ENCODE measurements around the gene PIGO. TPM values are rescaled to one million over a fixed set of nuclear protein-coding genes. Genes with fewer than 3 reads are reported as not detected.
A peak's percentile ranks its signal among the peaks of the same experiment; 100 is the strongest.

PIGO gene
- total RNA-seq, 4 donors from 2014 or later = 6.6 to 12.3 (median 7.3) TPM

DNA sequence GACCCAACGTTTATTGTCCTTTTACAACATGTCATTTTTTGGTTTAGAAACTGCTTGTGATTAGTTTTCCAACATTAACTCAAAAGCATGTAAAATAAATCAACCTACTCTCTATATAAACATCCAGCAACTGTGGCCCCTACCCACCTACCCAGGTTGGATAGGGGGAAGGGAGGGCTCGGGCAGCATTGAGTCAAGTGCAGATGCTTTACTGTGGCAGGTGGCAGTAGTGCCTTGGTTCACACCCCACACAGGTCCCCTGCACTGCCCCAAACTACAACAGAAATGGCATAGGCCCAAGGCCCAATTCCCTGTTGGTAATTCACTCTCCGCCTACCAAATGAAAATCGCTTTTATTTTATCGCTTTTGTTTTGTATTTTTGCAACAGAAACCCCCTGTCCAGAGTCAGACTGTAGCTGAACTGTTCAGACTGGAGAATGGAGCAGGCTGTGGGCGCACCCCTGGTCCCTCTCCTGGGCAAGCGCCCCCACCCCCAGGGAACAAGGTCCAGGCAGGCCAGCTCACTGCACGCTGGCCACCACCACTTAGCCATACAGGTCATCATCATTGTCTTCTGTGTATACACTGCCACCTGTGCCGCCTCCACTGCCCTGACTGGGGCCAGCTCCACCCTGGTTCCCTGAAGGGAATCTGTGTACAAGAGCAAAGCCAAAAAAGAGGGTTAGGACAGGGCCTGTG, 39.7 kb downstream of the PIGO start:
- H3K9me3 ChIP-seq = no peaks in the 10 kb centered on the region
- ATAC-seq (no peak), DNase-seq (no peak)
- in situ Hi-C loops (cut with MboI; ENCODE audit: low sequenced_read_pairs in 4 of 4) (loop anchor here in 1 of 4 donors (10.0 kb wide), 1 partner anchor 152 kb away; no protein-coding TSS in a partner anchor), intact Hi-C loops (cut with DNase I; ENCODE audit: low total_unique reads) (no loop called here)
- peaks cover 15 to 91% of the 10 kb centered on the region in 2 donors for H3K36me3 ChIP-seq
- no peaks in the 10 kb centered on the region for H3K4me1 ChIP-seq
- H3K4me3 ChIP-seq = no peak overlapping the region
- no peak overlapping the region for H3K27ac ChIP-seq
- no peaks in the 10 kb centered on the region for H3K27me3 ChIP-seq
- no peak for TF ChIP-seq POLR2A (IDR thresholded peaks at IDR 0.05)
- TF ChIP-seq, protein P1, sequence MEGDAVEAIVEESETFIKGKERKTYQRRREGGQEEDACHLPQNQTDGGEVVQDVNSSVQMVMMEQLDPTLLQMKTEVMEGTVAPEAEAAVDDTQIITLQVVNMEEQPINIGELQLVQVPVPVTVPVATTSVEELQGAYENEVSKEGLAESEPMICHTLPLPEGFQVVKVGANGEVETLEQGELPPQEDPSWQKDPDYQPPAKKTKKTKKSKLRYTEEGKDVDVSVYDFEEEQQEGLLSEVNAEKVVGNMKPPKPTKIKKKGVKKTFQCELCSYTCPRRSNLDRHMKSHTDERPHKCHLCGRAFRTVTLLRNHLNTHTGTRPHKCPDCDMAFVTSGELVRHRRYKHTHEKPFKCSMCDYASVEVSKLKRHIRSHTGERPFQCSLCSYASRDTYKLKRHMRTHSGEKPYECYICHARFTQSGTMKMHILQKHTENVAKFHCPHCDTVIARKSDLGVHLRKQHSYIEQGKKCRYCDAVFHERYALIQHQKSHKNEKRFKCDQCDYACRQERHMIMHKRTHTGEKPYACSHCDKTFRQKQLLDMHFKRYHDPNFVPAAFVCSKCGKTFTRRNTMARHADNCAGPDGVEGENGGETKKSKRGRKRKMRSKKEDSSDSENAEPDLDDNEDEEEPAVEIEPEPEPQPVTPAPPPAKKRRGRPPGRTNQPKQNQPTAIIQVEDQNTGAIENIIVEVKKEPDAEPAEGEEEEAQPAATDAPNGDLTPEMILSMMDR (IDR thresholded peaks at IDR 0.05 in 4 of 5, conservative IDR thresholded peaks at IDR 0.05 in 1 of 5) = no peak

- no peak for DNase-seq
- intact Hi-C loops (cut with DNase I; ENCODE audit: low total_unique reads) = loop anchor here (2.0 kb wide), 1 partner anchor 16 kb away; no protein-coding TSS in a partner anchor
- in situ Hi-C loops (cut with MboI; ENCODE audit: low sequenced_read_pairs in 4 of 4) = loop anchor here in 1 of 4 donors (10.0 kb wide), 1 partner anchor 150 kb away; no protein-coding TSS in a partner anchor
- ATAC-seq = no peak
- H3K9me3 ChIP-seq = no peaks in the 10 kb centered on the region
- H3K4me3 ChIP-seq = no peak overlapping the region
- no peak overlapping the region for H3K27ac ChIP-seq
- H3K36me3 ChIP-seq = peaks cover 14 to 74% of the 10 kb centered on the region in 2 donors
- peaks cover 6 to 10% of the 10 kb centered on the region in 2 donors for H3K4me1 ChIP-seq
- TF ChIP-seq, protein P1 (IDR thresholded peaks at IDR 0.05 in 4 of 5, conservative IDR thresholded peaks at IDR 0.05 in 1 of 5) = no peak
- TF ChIP-seq POLR2A (IDR thresholded peaks at IDR 0.05) = no peak
- H3K27me3 ChIP-seq = no peaks in the 10 kb centered on the region
These were observed 41.3 kb downstream of the PIGO start for GRCh38 chr9:35054871-35055644.

GRCh38 chr9:35054185-35054835, 42.1 kb downstream of the PIGO start:
- no peak for TF ChIP-seq POLR2A (IDR thresholded peaks at IDR 0.05)
- TF ChIP-seq, protein P1 (IDR thresholded peaks at IDR 0.05 in 4 of 5, conservative IDR thresholded peaks at IDR 0.05 in 1 of 5) = no peak
- in situ Hi-C loops (cut with MboI; ENCODE audit: low sequenced_read_pairs in 4 of 4) (loop anchor here in 1 of 4 donors (10.0 kb wide), 1 partner anchor 150 kb away; no protein-coding TSS in a partner anchor), intact Hi-C loops (cut with DNase I; ENCODE audit: low total_unique reads) (loop anchor here (2.0 kb wide), 1 partner anchor 16 kb away; no protein-coding TSS in a partner anchor)
- Histone ChIP-seq H3K4me3 (no peak overlapping the region), H3K27ac (no peak overlapping the region), H3K4me1 (peaks cover 6 to 10% of the 10 kb centered on the region in 2 donors), H3K9me3 (no peaks in the 10 kb centered on the region), H3K27me3 (no peaks in the 10 kb centered on the region), H3K36me3 (peaks cover 14 to 74% of the 10 kb centered on the region in 2 donors)
- ATAC-seq (no peak), DNase-seq (no peak)

- H3K27ac ChIP-seq = peak overlapping the region; percentile 74 to 91 (median 82)
- no peaks in the 10 kb centered on the region for H3K9me3 ChIP-seq
- H3K27me3 ChIP-seq = no peaks in the 10 kb centered on the region
- DNase-seq = peak; percentile 52 to 66
- peak; percentile 98 to 99 for ATAC-seq
- H3K4me1 ChIP-seq = peaks cover 6 to 10% of the 10 kb centered on the region in 2 donors
- TF ChIP-seq POLR2A (IDR thresholded peaks at IDR 0.05) = no peak
- TF ChIP-seq, protein P1 (IDR thresholded peaks at IDR 0.05 in 4 of 5, conservative IDR thresholded peaks at IDR 0.05 in 1 of 5) = peak; percentile 76 to 85 (median 82)
- peaks cover 4 to 64% of the 10 kb centered on the region in 2 donors for H3K36me3 ChIP-seq
- no peak overlapping the region for H3K4me3 ChIP-seq
- intact Hi-C loops (cut with DNase I; ENCODE audit: low total_unique reads) (loop anchor here (1.0 kb wide), 1 partner anchor 152 kb away; no protein-coding TSS in a partner anchor), in situ Hi-C loops (cut with MboI; ENCODE audit: low sequenced_read_pairs in 4 of 4) (loop anchor here in 1 of 4 donors (10.0 kb wide), 1 partner anchor 147 kb away; no protein-coding TSS in a partner anchor)
These were observed 45.1 kb downstream of the PIGO start for GRCh38 chr9:35051069-35051967.

Measured in gastrocnemius medialis (tissue), 4 donors.